ENCODE measurements around the gene PADI1. TPM values are rescaled to one million over a fixed set of nuclear protein-coding genes. Genes with fewer than 3 reads are reported as not detected.
A peak's percentile ranks its signal among the peaks of the same experiment; 100 is the strongest.

PADI1 gene
- total RNA-seq, 1 donor from 2014 or later, result 40.0 TPM

- peak; percentile 27 for ATAC-seq
Observed at GRCh38 chr1:17274186-17275170, 69.5 kb downstream of the PADI1 start.

GRCh38 chr1:17276568-17276967, 71.6 kb downstream of the PADI1 start:
- ATAC-seq, result peak; percentile 45

GRCh38 chr1:17277511-17278159, 72.7 kb downstream of the PADI1 start:
- ATAC-seq, result no peak

- no peak for ATAC-seq
Observed at GRCh38 chr1:17278996-17279830, 74.3 kb downstream of the PADI1 start.

- ATAC-seq, result no peak
Observed at GRCh38 chr1:17280436-17280835, 75.5 kb downstream of the PADI1 start.

- ATAC-seq, result no peak
Observed at GRCh38 chr1:17280894-17281293, 76.0 kb downstream of the PADI1 start.

GRCh38 chr1:17281775-17282181, 76.8 kb downstream of the PADI1 start:
- ATAC-seq, result peak; percentile 46

GRCh38 chr1:17282836-17283235, 77.9 kb downstream of the PADI1 start:
- ATAC-seq, result no peak

GRCh38 chr1:17286646-17287045, 81.7 kb downstream of the PADI1 start:
- ATAC-seq, result no peak

- ATAC-seq, result peak; percentile 78
Observed at GRCh38 chr1:17287130-17287776, 82.3 kb downstream of the PADI1 start.

- ATAC-seq, result peak; percentile 84
Observed at GRCh38 chr1:17289721-17290120, 84.8 kb downstream of the PADI1 start.

- no peak for ATAC-seq
Observed at GRCh38 chr1:17290553-17290952, 85.6 kb downstream of the PADI1 start.

- no peak for ATAC-seq
Observed at GRCh38 chr1:17292299-17293160, 87.6 kb downstream of the PADI1 start.

- no peak for ATAC-seq
Observed at GRCh38 chr1:17293681-17294425, 88.9 kb downstream of the PADI1 start.

- no peak for ATAC-seq
Observed at GRCh38 chr1:17295292-17295691, 90.4 kb downstream of the PADI1 start.

Other genes starting within 250 kb of the PADI1 start
- gene MFAP2, start 224.5 kb upstream of the PADI1 start, total RNA-seq, result 5.3 TPM
- gene ATP13A2, start 193.2 kb upstream of the PADI1 start, total RNA-seq, result 21.5 TPM
- gene SDHB, start 151.1 kb upstream of the PADI1 start, total RNA-seq, result 84.5 TPM
- 0.92 TPM for gene PADI2, start 85.7 kb upstream of the PADI1 start, total RNA-seq
- 3.3 TPM for gene PADI3, start 44.0 kb downstream of the PADI1 start, total RNA-seq
- gene PADI4, start 103.1 kb downstream of the PADI1 start, total RNA-seq, result not detected
- not detected for gene PADI6, start 167.1 kb downstream of the PADI1 start, total RNA-seq
- 73.5 TPM for gene RCC2, start 234.5 kb downstream of the PADI1 start, total RNA-seq

Data from esophagus mucosa (tissue), 1 donor.